Measurements from ENCODE around the gene DEFB131A.
"Not testable (repeated sequence)": the region's sequence is repeated elsewhere in the genome, so short reads cannot be mapped to it uniquely, and the experiment has no call there.

DEFB131A gene, protein sequence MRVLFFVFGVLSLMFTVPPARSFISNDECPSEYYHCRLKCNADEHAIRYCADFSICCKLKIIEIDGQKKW

DNA sequence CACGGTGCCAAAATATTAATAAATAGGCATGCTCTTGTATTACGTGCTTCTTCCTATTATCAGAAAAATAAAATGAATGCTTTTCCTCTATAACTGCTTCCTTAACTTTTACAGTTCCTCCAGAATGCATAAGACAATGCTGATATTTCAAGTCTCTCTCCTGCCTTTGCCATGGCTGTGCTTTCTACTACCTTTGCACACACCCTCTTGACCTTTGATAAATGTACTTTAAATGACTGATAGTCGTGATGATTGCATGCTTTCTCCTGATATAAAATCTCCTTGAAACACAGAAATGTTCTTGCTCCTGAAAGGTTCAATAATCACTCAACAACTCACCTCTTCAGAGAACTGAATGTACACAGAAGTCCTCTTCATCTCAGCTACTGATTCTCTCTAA lies at the start of gene DEFB131A:
DEFB131A (plus strand) TSS at position 301 of the 400 bp plus-strand sequence. CDS start 120 bp downstream, outside the sequence.
- DNase-seq, result not testable (repeated sequence)

GRCh38 chr4:9405774-9406173 lies 38.4 kb upstream of the DEFB131A start:
- not testable (repeated sequence) for DNase-seq

DNA sequence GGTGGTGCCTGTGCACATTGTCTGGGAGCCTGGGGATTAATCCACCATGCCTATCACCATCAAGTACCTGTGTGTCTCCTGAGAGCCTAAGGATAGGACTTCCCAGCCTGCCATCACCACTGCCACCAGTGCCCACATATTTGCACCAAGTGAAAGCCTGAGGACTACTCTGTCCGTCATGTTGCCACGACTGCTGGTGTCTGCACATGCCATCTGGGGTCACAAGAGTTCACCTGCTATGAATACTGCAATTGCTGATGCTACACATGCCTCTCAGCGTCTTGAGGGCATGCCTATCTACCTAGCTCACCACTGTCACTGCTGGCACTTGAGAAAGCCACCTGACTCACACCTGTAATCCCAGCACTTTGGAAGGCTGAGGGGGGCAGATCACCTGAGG lies 37.7 kb upstream of the DEFB131A start:
- DNase-seq, result not testable (repeated sequence)

DNA sequence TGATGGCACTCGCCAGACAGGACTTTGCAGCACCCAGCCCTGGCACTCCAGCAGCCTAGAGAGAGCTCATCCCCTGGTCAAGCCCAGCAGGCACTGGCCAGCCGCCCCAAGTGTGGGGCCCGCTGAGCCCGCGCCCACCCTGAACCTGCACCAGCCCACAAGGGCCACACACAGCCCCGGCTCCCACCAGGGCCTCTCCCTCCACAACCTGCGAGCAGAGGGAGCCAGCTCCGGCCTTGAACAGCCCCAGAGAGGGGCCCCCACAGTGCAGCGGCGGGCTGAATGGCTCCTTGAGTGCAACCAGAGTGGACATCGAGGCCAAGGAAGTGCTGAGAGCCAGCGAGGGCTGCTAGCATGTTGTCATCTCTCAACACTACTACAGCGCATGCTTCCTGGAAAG lies 34.4 kb upstream of the DEFB131A start:
- no peak for DNase-seq

DNA sequence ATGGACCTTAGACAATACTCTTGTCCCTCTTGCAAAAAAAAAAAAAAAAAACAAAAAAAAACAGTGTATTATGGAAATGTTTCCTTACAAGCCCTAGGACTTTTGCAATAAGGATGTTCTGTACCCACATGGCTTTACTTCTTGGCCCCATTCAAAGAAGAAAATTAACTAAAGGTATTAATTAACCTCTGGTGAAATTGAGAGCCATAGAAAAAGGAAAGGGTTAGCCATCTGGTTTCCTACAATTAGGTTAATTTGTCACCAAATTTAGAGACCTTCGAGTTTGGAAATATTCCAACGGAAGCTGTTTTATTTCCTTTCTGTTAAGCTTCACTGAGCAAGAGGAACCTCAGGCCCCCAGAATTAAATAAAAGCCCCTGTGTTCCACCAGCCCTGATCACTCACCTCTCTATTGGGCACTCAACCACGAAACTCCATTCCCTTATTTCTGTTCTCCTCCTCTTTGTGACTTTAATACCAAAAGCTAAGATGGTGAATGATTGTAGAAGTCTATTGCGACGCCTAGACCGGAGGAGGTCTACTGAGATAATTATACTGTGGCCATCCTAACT lies 22.2 kb upstream of the DEFB131A start:
- peak; percentile 36 for DNase-seq

DNA sequence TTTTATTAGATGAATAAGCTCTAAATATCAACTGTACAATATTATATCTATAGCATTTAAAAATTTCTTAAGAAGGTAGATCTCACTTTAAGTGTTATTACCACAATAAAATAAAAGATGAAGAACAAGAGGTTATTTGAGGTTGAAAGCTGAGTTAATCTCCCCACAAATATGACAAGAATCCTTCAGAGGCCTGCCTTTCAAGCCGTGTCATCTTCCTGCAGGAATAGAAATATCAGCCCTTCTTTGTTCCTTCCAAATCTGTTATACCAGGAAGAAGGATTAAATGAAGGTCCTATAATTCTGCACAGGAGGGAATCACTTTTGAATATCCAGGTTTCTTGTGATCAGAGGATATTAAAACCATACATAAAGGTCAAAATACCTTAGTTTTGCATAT lies 18.3 kb upstream of the DEFB131A start:
- DNase-seq, result not testable (repeated sequence)

DNA sequence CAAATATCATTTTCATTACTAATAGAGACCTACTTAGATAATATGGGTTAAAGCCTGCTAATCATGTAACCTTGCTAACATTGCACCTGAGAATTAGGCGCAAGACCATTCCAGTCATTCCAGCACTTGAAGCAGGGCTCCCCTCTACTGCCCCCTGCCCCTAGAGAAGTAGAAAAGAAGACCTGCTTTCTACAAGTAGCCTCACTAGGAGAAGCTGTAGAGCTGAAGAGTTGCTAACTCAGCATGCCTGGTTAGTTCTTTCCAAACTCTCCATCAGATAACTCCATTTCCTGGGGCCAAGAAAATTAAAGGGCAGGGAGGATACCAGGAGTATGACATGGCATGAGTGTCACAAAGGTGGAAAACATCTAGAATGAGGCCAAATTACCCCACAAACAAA lies 14.2 kb upstream of the DEFB131A start:
- not testable (repeated sequence) for DNase-seq

DNA sequence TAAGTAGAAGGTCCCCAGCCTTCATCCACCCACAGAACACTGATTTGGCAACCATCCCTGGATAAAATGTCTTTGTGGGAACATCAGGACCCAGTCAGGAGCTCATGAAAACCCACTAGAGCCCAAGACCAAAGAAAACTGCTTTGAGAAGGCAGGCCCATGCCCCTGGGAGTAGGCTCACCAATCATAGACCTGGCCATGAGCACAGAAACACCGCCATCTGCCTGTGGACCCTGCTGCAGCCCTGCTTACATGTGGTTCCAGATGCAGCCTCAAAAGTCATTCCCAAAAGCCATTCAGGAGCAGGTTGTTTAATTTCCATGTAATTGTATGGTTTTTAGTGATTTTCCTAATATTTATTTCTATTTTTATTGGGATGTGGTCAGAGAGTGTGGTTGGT lies 10.9 kb upstream of the DEFB131A start:
- DNase-seq, result not testable (repeated sequence)

DNA sequence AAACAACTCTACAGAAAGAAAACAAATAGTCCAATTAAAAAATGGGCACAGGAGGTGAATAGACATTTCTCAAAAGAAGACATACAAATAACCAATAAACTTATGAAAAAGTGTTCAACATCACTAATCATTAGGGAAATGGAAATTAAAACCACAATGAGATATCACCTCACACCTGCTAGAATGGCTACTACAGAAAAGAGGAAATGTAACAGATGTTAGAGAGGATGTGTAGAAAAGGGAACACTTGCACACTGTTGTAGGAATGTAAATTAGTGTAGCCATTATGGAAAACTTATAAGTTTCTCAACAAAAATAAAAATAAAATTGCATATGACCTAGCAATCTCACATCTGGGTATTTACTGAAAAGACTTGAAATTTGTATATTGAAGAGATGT lies 7.5 kb upstream of the DEFB131A start:
- DNase-seq, result not testable (repeated sequence)

DNA sequence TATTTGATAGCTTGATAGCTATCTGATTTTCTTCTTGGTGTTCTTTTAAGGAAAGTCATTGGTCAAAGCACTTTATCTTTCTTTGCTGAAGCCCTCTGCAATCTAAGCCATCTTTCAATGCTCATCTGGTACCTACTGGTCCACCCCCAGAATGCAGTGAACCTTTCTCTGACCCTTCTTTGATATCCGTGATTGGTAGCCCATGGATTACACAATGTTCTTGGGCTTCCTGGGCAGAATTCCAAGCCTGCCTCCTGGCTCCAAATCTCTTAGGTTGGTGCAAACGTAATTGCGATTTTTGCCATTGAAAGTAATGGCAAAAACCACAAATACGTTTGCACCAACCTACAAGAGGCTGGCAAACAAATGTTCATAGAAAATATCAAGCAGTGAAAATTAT lies 1.9 kb upstream of the DEFB131A start:
- DNase-seq, result not testable (repeated sequence)

DNA sequence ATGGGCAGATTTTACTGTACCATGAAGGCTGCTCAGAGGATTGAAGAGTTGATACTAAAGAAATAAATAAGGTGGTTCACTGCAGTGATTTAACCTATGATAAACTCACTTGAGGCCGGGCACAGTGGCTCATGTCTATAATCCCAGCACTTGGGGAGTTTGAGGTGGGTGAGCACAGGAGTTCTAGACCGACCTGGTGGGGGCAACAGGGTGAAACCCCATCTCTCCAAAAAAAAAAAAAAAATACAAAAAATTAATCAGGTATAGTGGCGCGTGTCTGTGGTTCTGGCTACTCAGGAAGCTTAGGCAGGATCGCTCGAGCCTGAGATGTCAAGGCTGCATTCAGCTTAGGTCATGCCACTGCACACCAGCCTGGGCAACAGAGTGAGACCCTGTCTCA lies 467 bp downstream of the DEFB131A start:
- DNase-seq, result not testable (repeated sequence)

DNA sequence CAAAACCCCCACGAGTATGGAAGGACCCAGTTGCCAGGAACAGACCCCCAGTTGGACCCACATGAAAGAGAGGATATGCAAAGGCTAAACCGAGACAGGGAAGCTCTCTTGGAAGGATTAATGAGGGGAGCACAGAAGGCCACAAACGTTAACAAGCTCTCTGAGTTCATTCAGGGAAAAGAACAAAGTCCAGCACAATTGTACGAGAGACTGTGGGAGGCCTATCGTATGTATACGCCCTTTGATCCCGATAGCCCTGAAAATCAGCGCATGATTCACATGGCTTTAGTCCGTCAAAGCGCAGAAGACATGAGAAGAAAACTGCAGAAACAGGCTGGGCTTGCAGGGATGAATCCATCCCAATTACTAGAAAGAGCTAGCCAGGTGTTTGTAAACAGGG lies 8.0 kb downstream of the DEFB131A start:
- DNase-seq, result not testable (repeated sequence)

- not testable (repeated sequence) for DNase-seq
Observed at GRCh38 chr4:9454284-9454683, 10.1 kb downstream of the DEFB131A start.

DNA sequence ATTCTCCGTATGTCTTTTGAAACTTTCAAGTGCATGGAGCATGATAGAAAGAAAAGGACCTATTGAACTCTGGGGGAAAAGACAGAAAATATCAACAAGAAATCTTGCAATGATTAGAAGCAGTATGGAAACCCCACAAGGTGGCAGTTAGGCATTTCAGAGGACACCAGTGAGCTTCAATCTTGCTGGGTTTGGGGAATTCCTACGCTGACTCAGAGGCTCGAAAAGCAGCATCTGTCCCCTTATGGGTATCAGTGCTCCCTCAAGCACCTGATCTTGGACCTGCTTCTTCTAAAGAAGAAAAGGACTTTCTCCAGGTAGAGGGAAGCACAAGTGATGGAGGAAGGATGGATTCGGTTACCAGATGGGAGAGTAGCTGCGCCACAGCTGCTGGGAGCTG lies 10.8 kb downstream of the DEFB131A start:
- not testable (repeated sequence) for DNase-seq

- not testable (repeated sequence) for DNase-seq
Observed at GRCh38 chr4:9479466-9479865, 35.3 kb downstream of the DEFB131A start.

DNA sequence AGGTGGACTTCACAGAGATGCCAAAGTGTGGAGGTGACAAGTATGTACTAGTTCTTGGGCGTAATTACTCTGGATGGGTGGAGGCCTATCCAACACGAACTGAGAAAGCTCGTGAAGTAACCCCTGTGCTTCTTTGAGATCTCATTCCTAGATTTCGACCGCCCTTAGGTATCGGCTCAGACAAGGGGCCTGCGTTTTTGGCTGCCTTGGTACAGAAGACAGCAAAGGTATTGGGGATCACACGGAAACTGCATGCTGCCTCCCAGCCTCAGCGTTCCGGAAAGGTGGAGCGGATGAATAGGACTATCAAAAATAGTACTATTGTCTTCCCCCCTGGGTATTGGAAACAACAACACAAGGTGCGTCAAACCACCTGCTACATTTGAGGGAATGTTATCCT lies 35.9 kb downstream of the DEFB131A start:
- not testable (repeated sequence) for DNase-seq

- not testable (repeated sequence) for DNase-seq
Observed at GRCh38 chr4:9482871-9483270, 38.7 kb downstream of the DEFB131A start.

DNA sequence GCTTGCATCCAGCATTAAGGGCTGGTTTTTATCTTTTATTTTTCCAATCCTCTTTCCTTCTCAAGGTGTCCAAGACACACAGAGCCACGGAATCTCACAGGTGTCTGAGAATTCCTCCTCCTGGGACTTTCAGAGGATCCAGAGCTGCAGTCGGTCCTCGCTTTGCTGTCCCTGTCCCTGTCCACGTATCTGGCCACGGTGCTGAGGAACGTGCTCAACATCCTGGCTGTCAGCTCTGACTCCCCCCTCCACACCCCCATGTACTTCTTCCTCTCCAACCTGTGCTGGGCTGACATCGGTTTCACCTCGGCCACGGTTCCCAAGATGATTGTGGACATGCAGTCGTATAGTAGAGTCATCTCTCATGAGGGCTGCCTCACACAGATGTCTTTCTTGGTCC lies 39.5 kb downstream of the DEFB131A start:
- not testable (repeated sequence) for DNase-seq

- not testable (repeated sequence) for DNase-seq
Observed at GRCh38 chr4:9486880-9487279, 42.7 kb downstream of the DEFB131A start.

- not testable (repeated sequence) for DNase-seq
Observed at GRCh38 chr4:9488796-9489195, 44.6 kb downstream of the DEFB131A start.

DNA sequence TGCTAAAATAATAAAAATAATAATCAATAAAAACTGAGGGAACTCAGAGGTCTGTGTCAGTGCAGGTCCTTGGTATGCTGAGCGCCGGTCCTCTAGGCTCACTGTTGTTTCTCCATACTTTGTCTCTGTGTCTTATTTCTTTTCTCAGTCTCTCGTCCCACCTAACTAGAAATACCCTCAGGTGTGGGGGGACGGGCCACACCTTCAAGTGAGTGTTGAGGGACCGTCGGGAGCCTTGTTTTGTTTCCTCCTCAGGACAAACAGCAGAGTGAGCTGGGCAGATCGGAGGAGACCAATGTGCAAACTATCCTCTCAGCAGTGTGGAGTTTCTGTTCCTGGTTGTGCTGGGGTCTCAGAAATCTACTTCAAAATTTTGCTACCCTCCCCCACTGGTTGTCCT lies 46.3 kb downstream of the DEFB131A start:
- DNase-seq, result not testable (repeated sequence)

- DNase-seq, result not testable (repeated sequence)
Observed at GRCh38 chr4:9490986-9491385, 46.8 kb downstream of the DEFB131A start.

- DNase-seq, result not testable (repeated sequence)
Observed at GRCh38 chr4:9493589-9493988, 49.4 kb downstream of the DEFB131A start.

- not testable (repeated sequence) for DNase-seq
Observed at GRCh38 chr4:9494256-9495035, 50.2 kb downstream of the DEFB131A start.

Data from hematopoietic multipotent progenitor cell treated with erythropoietin and hydrocortisone succinate and interleukin-3 and kit ligand, for 4 days (in vitro differentiated cells).